ENCODE measurements around the gene JAM3.

- TF ChIP-seq CTCF (conservative IDR thresholded peaks at IDR 0.05) (peak; percentile 67), ZFX (IDR thresholded peaks at IDR 0.05) (no peak)
Observed at GRCh38 chr11:134098566-134099184, 29.8 kb downstream of the JAM3 start.

All from C4-2B (cell line).